Measurements from ENCODE around the gene CACNA2D3. TPM values are rescaled to one million over a fixed set of nuclear protein-coding genes. Genes with fewer than 3 reads are reported as not detected.

The CACNA2D3 gene
- total RNA-seq, 1 donor from 2014 or later = 0.17 TPM

DNA sequence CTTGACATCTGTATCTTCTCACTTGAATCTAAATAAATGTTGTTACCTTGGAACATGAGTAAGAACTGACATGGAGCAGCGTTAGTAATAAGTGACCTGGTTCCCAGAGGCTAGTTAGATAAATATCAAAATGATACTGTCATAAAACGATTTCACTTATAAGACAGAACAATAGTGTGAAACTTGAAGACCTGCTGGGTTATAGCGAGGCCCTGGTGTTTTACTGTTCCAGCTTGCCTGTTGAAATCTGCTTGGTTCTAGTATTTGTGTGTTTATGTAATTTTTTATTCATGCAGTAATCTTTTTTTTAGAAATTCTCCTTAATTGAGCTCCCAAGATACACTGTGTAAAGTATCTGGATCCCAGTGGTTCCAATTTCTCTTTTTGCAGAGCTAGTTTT, 129.4 kb downstream of the CACNA2D3 start:
- H3K4me3 ChIP-seq (ENCODE audit: low read depth, low read length) = no peak overlapping the region

DNA sequence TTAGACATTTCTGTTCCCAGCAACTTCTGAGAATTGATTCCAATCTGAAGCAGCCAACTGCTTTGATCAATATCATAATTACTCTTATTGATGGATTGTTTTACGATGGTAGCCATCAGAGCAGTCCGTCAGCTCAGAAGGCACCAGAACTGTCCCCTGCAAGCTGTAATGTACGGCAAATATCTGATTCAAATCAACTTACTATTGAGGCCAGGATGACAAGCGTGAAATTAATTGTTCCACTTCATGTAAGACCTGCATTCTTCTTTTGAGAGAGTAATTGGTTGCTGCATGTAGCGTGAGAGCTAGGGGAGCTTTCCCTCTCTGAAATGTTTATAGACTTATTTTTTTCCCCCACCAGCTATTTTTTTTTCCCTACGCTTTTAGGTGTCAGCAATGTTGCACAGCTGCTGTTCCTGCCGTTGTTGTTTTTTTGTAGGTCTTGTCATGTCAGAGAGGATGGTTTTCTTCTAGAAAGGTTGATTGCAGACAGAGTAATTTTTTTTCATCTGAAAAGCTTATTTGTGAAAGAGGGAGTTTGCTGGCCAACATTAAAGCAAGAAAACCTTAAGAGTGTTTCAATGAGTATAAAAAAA, 134.9 kb downstream of the CACNA2D3 start:
- H3K36me3 ChIP-seq (ENCODE audit: control insufficient read depth, insufficient read depth, low read length) = no peaks in the 10 kb centered on the region
- no peak overlapping the region for H3K4me3 ChIP-seq (ENCODE audit: low read depth, low read length)
- H3K27me3 ChIP-seq (ENCODE audit: control insufficient read depth, insufficient read depth, low read length) = no peaks in the 10 kb centered on the region
- TF ChIP-seq, protein P1, sequence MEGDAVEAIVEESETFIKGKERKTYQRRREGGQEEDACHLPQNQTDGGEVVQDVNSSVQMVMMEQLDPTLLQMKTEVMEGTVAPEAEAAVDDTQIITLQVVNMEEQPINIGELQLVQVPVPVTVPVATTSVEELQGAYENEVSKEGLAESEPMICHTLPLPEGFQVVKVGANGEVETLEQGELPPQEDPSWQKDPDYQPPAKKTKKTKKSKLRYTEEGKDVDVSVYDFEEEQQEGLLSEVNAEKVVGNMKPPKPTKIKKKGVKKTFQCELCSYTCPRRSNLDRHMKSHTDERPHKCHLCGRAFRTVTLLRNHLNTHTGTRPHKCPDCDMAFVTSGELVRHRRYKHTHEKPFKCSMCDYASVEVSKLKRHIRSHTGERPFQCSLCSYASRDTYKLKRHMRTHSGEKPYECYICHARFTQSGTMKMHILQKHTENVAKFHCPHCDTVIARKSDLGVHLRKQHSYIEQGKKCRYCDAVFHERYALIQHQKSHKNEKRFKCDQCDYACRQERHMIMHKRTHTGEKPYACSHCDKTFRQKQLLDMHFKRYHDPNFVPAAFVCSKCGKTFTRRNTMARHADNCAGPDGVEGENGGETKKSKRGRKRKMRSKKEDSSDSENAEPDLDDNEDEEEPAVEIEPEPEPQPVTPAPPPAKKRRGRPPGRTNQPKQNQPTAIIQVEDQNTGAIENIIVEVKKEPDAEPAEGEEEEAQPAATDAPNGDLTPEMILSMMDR (IDR thresholded peaks at IDR 0.05; ENCODE audit: insufficient read depth, low read length, poor library complexity, severe bottlenecking) = no peak
- no peak for DNase-seq (ENCODE audit: low read depth)

More for the DNA sequence above, 129.4 kb downstream of the CACNA2D3 start:
- Histone ChIP-seq H3K36me3 (ENCODE audit: control insufficient read depth, insufficient read depth, low read length) (no peaks in the 10 kb centered on the region), H3K27me3 (ENCODE audit: control insufficient read depth, insufficient read depth, low read length) (no peaks in the 10 kb centered on the region)
- TF ChIP-seq, protein P1 (IDR thresholded peaks at IDR 0.05; ENCODE audit: insufficient read depth, low read length, poor library complexity, severe bottlenecking) = no peak
- no peak for DNase-seq (ENCODE audit: low read depth)

DNA sequence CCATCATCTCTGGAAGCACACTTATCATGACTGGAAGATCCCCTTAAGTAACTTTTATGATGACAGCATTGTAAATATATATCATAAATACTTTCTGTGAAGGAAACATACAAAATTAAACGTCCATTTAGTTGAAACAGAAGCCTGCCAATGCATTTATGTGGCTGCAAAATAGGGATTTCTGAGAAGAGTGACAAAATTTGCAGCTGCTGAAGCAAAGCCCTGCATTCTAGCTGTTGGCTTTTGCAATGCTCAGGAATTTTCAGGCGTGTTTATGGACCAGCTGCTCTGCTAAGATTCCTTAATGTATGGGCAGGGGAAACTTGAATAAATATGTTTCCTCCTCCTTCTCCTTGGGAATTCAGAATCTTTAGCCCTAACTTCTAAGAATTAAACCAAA, 137.3 kb downstream of the CACNA2D3 start:
- Histone ChIP-seq H3K27me3 (ENCODE audit: control insufficient read depth, insufficient read depth, low read length) (no peaks in the 10 kb centered on the region), H3K4me3 (ENCODE audit: low read depth, low read length) (no peak overlapping the region), H3K36me3 (ENCODE audit: control insufficient read depth, insufficient read depth, low read length) (no peaks in the 10 kb centered on the region)
- TF ChIP-seq, protein P1 (IDR thresholded peaks at IDR 0.05; ENCODE audit: insufficient read depth, low read length, poor library complexity, severe bottlenecking) = no peak
- DNase-seq (ENCODE audit: low read depth) = no peak

DNA sequence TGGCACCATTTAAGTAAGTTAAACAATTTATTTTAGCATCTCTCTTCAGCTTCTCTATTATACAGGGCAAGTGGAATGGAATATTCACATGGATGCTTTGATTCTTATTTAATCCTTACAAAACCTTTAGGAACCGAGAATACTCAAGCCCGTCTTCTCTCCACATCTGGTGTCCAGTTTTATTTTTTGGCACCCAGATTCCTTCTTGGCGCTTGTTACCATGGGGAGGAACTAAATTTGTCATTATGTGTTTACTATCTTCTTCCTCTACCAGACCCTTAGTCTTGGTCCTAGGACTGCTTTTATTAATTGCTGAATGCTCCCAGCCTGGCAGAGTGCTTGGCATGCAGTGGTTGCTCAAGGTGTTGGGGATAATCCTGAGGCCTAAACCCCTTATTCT, 138.8 kb downstream of the CACNA2D3 start:
- TF ChIP-seq, protein P1 (IDR thresholded peaks at IDR 0.05; ENCODE audit: insufficient read depth, low read length, poor library complexity, severe bottlenecking) = no peak
- H3K27me3 ChIP-seq (ENCODE audit: control insufficient read depth, insufficient read depth, low read length) = no peaks in the 10 kb centered on the region
- H3K36me3 ChIP-seq (ENCODE audit: control insufficient read depth, insufficient read depth, low read length) = no peaks in the 10 kb centered on the region
- no peak for DNase-seq (ENCODE audit: low read depth)
- no peak overlapping the region for H3K4me3 ChIP-seq (ENCODE audit: low read depth, low read length)

DNA sequence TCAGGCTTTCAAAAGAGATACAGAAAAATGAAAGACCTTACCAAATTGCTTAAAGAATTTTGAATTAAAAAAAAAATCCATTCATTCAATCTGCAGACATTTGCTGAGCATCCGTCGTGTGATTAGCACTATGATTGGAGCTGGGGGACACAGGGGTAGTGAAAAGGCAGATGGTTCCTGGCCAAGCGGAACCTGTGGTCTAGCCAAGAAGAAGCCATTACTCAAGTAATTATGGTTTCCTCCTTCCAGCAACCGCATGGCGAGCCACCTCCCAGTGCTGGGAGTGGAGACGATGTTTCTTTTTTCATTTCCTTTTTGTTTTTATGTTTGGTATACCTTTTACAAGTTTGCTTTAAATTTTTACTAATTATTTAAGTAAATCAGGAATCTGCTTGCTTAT, 140.2 kb downstream of the CACNA2D3 start:
- no peak for DNase-seq (ENCODE audit: low read depth)
- H3K36me3 ChIP-seq (ENCODE audit: control insufficient read depth, insufficient read depth, low read length) = no peaks in the 10 kb centered on the region
- TF ChIP-seq, protein P1 (IDR thresholded peaks at IDR 0.05; ENCODE audit: insufficient read depth, low read length, poor library complexity, severe bottlenecking) = no peak

DNA sequence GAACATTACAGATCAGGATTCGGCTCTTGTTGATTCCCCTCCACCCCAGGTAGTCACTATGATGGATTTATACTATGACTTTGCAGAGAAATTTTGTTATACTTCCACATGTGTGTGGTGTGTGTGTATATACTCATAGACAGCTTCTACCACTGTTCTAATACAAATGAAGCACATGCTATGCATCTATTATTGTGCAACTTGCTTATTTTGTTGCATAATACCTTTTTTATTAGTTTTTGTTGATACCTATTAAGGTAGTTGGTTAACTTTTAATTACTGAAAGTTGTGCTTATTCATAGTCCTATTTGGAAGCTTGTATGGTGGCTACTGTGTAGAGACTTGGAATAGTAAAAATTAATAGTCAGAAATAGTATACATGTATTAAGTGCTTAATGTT, 140.6 kb downstream of the CACNA2D3 start:
- Histone ChIP-seq H3K36me3 (ENCODE audit: control insufficient read depth, insufficient read depth, low read length) (no peaks in the 10 kb centered on the region), H3K27me3 (ENCODE audit: control insufficient read depth, insufficient read depth, low read length) (no peaks in the 10 kb centered on the region), H3K4me3 (ENCODE audit: low read depth, low read length) (no peak overlapping the region)
- DNase-seq (ENCODE audit: low read depth) = no peak
- TF ChIP-seq, protein P1 (IDR thresholded peaks at IDR 0.05; ENCODE audit: insufficient read depth, low read length, poor library complexity, severe bottlenecking) = no peak

More for the DNA sequence above, 140.2 kb downstream of the CACNA2D3 start:
- no peak overlapping the region for H3K4me3 ChIP-seq (ENCODE audit: low read depth, low read length)
- H3K27me3 ChIP-seq (ENCODE audit: control insufficient read depth, insufficient read depth, low read length) = no peaks in the 10 kb centered on the region
